Kidney epithelial cell (primary cell): ENCODE data around the gene NECTIN1. TPM values are rescaled to one million over a fixed set of nuclear protein-coding genes. Genes with fewer than 3 reads are reported as not detected.

Source experiments
- DNase-seq: peaks from one replicate; pipeline ENCODE4 v3.0.0-alpha.2; 2010; ENCODE audit warnings: low read depth
- H3K27me3 ChIP-seq: 2 replicates; pipeline ENCODE4 v1.6.0; 2011; ENCODE audit warnings: low read length; ENCODE audit not compliant: control insufficient read depth, insufficient read depth
- H3K36me3 ChIP-seq: 2 replicates; pipeline ENCODE4 v1.5.1; 2011; ENCODE audit warnings: low read length; ENCODE audit not compliant: control insufficient read depth, insufficient read depth
- H3K4me3 ChIP-seq: 2 replicates; pipeline ENCODE4 v1.5.1; 2011; ENCODE audit warnings: low read depth, mild to moderate bottlenecking, control low read depth, low read length
- CTCF ChIP-seq: IDR thresholded peaks from 2 replicates; pipeline ENCODE4 v1.5.1; 2011; ENCODE audit warnings: mild to moderate bottlenecking, moderate library complexity, low read length, control low read depth, inconsistent platforms; ENCODE audit not compliant: insufficient read depth, poor library complexity, severe bottlenecking
- total RNA-seq: library from RNA; depleted of rRNA; stranded (reverse); fragments of >200 nt; gene quantifications from 2 replicates; pipeline ENCODE4 v1.2.3, GENCODE V29; 2015

Gene NECTIN1
- total RNA-seq, 1 donor from 2014 or later, result 15.0 TPM

- no peak for DNase-seq
- Histone ChIP-seq H3K27me3 (peaks cover 5% of the 10 kb centered on the region), H3K4me3 (peak overlapping the region; percentile 65), H3K36me3 (no peaks in the 10 kb centered on the region)
- TF ChIP-seq CTCF, result no peak
Measured at GRCh38 chr11:119727523-119728151, 1.4 kb downstream of the NECTIN1 start.

- Histone ChIP-seq H3K4me3 (peak overlapping the region; percentile 65), H3K27me3 (peaks cover 5% of the 10 kb centered on the region), H3K36me3 (no peaks in the 10 kb centered on the region)
- DNase-seq, result no peak
- no peak for TF ChIP-seq CTCF
Measured at GRCh38 chr11:119726585-119727522, 2.1 kb downstream of the NECTIN1 start.

GRCh38 chr11:119726150-119726553 lies 2.8 kb downstream of the NECTIN1 start:
- DNase-seq, result no peak
- H3K27me3 ChIP-seq, result peaks cover 5% of the 10 kb centered on the region
- TF ChIP-seq CTCF, result no peak
- H3K36me3 ChIP-seq, result no peaks in the 10 kb centered on the region
- no peak overlapping the region for H3K4me3 ChIP-seq

GRCh38 chr11:119724956-119725355 lies 4.0 kb downstream of the NECTIN1 start:
- no peak for DNase-seq
- H3K4me3 ChIP-seq, result no peak overlapping the region
- H3K27me3 ChIP-seq, result peaks cover 4% of the 10 kb centered on the region
- TF ChIP-seq CTCF, result no peak
- no peaks in the 10 kb centered on the region for H3K36me3 ChIP-seq

- H3K27me3 ChIP-seq, result no peaks in the 10 kb centered on the region
- no peak for DNase-seq
- no peak for TF ChIP-seq CTCF
- no peaks in the 10 kb centered on the region for H3K36me3 ChIP-seq
- H3K4me3 ChIP-seq, result no peak overlapping the region
Measured at GRCh38 chr11:119723952-119724325, 5.1 kb downstream of the NECTIN1 start.
